ENCODE results near the gene DNPH1. TPM values are rescaled to one million over a fixed set of nuclear protein-coding genes. Genes with fewer than 3 reads are reported as not detected.

The DNPH1 gene
- total RNA-seq, 1 donor from 2014 or later: 22.8 TPM

DNA sequence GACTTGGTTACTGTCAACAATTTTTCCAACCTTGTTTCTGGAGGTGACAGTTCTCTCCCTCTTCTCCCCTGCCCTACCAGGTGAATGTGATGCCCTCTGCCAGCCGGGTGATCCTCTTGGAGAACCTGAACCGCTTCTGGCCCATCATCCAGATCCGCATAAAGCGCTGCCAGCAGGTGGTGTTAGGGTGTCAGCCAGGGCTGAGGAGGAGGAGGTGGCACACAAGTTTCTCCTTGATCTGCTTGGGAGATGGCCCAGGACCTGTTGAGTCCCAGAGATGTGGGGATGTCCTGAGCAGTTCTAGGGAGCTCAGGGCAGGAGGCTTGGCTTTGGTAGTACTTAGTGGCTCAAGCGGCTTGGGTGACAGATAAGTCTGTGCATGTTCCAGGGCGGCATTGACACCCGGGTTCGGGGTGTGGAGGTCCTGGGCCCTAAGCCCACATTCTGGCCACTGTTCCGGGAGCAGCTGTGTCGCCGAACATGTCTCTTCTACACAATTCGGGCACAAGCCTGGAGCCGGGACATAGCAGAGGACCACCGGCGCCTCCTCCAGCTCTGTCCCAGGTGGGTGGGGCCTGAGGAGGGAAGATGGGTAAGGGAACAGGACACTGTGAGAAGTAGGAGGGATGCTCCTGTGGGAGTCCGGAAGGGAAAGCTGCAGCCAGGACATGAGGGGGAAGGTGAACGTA is 26.1 kb downstream of the DNPH1 start:
- TF ChIP-seq, protein P1, sequence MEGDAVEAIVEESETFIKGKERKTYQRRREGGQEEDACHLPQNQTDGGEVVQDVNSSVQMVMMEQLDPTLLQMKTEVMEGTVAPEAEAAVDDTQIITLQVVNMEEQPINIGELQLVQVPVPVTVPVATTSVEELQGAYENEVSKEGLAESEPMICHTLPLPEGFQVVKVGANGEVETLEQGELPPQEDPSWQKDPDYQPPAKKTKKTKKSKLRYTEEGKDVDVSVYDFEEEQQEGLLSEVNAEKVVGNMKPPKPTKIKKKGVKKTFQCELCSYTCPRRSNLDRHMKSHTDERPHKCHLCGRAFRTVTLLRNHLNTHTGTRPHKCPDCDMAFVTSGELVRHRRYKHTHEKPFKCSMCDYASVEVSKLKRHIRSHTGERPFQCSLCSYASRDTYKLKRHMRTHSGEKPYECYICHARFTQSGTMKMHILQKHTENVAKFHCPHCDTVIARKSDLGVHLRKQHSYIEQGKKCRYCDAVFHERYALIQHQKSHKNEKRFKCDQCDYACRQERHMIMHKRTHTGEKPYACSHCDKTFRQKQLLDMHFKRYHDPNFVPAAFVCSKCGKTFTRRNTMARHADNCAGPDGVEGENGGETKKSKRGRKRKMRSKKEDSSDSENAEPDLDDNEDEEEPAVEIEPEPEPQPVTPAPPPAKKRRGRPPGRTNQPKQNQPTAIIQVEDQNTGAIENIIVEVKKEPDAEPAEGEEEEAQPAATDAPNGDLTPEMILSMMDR (IDR thresholded peaks at IDR 0.05): no peak
- Mint-ChIP-seq H3K27ac (ENCODE audit: unreplicated experiment) (no peak overlapping the region), H3K36me3 (ENCODE audit: low read depth) (peaks cover 33% of the 10 kb centered on the region)

DNA sequence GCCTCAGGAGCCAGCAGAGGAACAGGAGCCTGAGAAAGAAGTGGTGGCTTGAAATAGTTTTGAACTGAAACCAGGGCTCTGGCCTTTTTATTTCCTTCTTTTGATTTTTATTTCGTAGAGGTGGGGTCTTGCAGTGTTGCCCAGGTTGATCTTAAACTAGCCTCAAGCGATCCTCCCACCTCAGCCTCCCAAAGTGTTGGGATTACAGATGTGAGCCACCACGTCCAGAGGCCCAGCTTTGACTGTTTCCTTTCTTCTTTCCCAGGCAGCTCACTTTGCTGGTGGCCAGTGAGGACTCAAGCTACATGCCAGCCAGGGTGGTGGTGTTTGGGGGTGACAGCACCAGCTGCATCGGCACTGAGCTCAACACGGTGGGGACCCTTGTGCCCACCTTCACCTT is 26.8 kb downstream of the DNPH1 start:
- H3K9me3 Mint-ChIP-seq (ENCODE audit: low read depth): peaks cover 4% of the 10 kb centered on the region
- peaks cover 35% of the 10 kb centered on the region for H3K36me3 Mint-ChIP-seq (ENCODE audit: low read depth)
- no peak overlapping the region for H3K4me3 Mint-ChIP-seq (ENCODE audit: unreplicated experiment)
- no peaks in the 10 kb centered on the region for H3K4me1 Mint-ChIP-seq (ENCODE audit: low read depth)
- H3K27ac Mint-ChIP-seq (ENCODE audit: unreplicated experiment): no peak overlapping the region
- TF ChIP-seq, protein P1 (IDR thresholded peaks at IDR 0.05): no peak
- DNase-seq (ENCODE audit: low spot score): peak; percentile 30
- no peaks in the 10 kb centered on the region for H3K27me3 Mint-ChIP-seq (ENCODE audit: low read depth)

More for the DNA sequence above, 26.1 kb downstream of the DNPH1 start:
- Mint-ChIP-seq H3K4me1 (ENCODE audit: low read depth) (no peaks in the 10 kb centered on the region), H3K4me3 (ENCODE audit: unreplicated experiment) (no peak overlapping the region), H3K9me3 (ENCODE audit: low read depth) (peaks cover 4% of the 10 kb centered on the region), H3K27me3 (ENCODE audit: low read depth) (no peaks in the 10 kb centered on the region)
- DNase-seq (ENCODE audit: low spot score): peak; percentile 70

DNA sequence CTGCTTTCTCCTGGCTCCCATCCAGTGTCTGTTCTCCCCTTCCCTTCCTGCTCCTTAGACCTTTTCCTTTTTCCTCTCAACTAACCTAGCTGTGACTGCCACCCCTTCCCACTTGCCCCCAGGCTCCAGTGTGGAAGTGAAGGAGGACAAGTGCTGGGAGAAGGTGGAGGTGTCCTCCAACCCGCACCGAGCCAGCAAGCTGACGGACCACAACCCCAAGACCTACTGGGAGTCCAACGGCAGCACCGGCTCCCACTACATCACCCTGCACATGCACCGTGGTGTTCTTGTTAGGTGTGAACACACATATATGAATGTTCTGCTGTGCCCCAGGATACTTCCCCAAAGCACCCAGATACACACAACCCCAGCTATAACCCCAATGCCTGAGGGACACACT is 28.7 kb downstream of the DNPH1 start:
- TF ChIP-seq, protein P1 (IDR thresholded peaks at IDR 0.05): no peak
- Mint-ChIP-seq H3K27ac (ENCODE audit: unreplicated experiment) (no peak overlapping the region), H3K4me1 (ENCODE audit: low read depth) (no peaks in the 10 kb centered on the region), H3K4me3 (ENCODE audit: unreplicated experiment) (no peak overlapping the region), H3K9me3 (ENCODE audit: low read depth) (no peaks in the 10 kb centered on the region), H3K27me3 (ENCODE audit: low read depth) (no peaks in the 10 kb centered on the region), H3K36me3 (ENCODE audit: low read depth) (peaks cover 33% of the 10 kb centered on the region)
- DNase-seq (ENCODE audit: low spot score): peak; percentile 74

DNA sequence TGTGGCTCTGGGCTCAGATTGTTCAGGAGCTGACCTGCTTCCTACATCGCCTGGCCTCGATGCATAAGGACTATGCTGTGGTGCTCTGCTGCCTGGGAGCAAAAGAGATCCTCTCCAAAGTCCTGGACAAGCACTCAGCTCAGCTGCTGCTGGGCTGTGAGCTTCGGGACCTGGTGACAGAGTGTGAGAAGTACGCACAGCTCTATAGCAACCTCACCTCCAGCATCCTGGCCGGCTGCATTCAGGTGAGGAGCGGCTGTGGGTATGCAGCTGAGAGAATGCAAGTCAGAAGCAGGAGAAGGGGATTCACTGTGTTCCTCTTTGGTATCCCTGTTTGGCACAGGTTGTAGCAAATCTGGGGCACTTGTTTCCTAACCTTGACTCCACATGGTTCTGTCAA is 29.4 kb downstream of the DNPH1 start:
- Mint-ChIP-seq H3K36me3 (ENCODE audit: low read depth) (peaks cover 34% of the 10 kb centered on the region), H3K9me3 (ENCODE audit: low read depth) (no peaks in the 10 kb centered on the region), H3K4me1 (ENCODE audit: low read depth) (no peaks in the 10 kb centered on the region), H3K4me3 (ENCODE audit: unreplicated experiment) (no peak overlapping the region), H3K27me3 (ENCODE audit: low read depth) (no peaks in the 10 kb centered on the region), H3K27ac (ENCODE audit: unreplicated experiment) (no peak overlapping the region)
- TF ChIP-seq, protein P1 (IDR thresholded peaks at IDR 0.05): no peak
- DNase-seq (ENCODE audit: low spot score): peak; percentile 57

DNA sequence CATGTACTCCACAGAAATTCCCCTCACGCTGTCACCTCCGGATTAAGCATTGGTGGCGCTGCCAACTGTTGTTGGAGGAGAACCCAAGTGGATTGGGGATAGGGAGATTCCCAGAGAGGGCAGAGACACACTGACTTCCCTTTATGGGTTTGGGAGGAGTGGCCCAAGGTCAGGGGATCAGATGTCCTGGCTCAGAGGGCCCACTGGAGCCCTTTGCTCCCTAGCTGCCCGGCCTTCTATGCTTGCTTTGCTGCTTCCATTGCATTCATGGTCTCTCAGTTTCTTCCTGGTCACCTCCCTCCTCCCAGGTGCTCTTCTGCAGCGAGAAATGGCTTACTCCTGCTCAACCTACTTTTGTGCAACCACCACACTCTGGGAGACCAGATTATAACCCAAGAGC is 32.9 kb downstream of the DNPH1 start:
- Mint-ChIP-seq H3K36me3 (ENCODE audit: low read depth) (peaks cover 38% of the 10 kb centered on the region), H3K27ac (ENCODE audit: unreplicated experiment) (no peak overlapping the region), H3K9me3 (ENCODE audit: low read depth) (no peaks in the 10 kb centered on the region), H3K4me1 (ENCODE audit: low read depth) (no peaks in the 10 kb centered on the region), H3K4me3 (ENCODE audit: unreplicated experiment) (no peak overlapping the region), H3K27me3 (ENCODE audit: low read depth) (no peaks in the 10 kb centered on the region)
- no peak for DNase-seq (ENCODE audit: low spot score)
- TF ChIP-seq, protein P1 (IDR thresholded peaks at IDR 0.05): no peak
